Lung (tissue), 12 donors: Measurements from ENCODE around the gene LCA5L. TPM values are rescaled to one million over a fixed set of nuclear protein-coding genes. Genes with fewer than 3 reads are reported as not detected.

ENCODE experiments used
- ATAC-seq: fragments of 200-7000 bp; cut with Tn5 transposase; one replicate; pipeline ENCODE4 v1.9.1; 2020; ENCODE audit warnings: moderate number of reproducible peaks; ENCODE audit not compliant: insufficient read depth, low FRiP score
- DNase-seq, 3 donors: peaks; one replicate each; pipeline ENCODE4 v3.0.0-alpha.2; 2013 to 2017
- H3K27ac ChIP-seq, 2 donors: one replicate each; pipeline ENCODE4 v1.5.1; 2013; ENCODE audit warnings: mild to moderate bottlenecking in 2 of 2, moderate library complexity in 2 of 2, control low read depth in 1 of 2, inconsistent platforms in 1 of 2, low read depth in 1 of 2, low read length in 1 of 2
- H3K27me3 ChIP-seq, 3 donors: one replicate each; pipeline ENCODE4 v1.5.1; 2013; ENCODE audit warnings: low read length in 2 of 3; ENCODE audit not compliant: control insufficient read depth in 3 of 3, insufficient read depth in 3 of 3
- H3K36me3 ChIP-seq, 4 donors: one replicate each; pipeline ENCODE4 v1.5.1; 2013; ENCODE audit warnings: low read length in 4 of 4, mild to moderate bottlenecking in 1 of 4, moderate library complexity in 1 of 4; ENCODE audit not compliant: control insufficient read depth in 4 of 4, insufficient read depth in 4 of 4
- H3K4me1 ChIP-seq, 5 donors: one replicate each; pipeline ENCODE4 v1.5.1; 2013; ENCODE audit warnings: low read length in 5 of 5, mild to moderate bottlenecking in 2 of 5, moderate library complexity in 1 of 5; ENCODE audit not compliant: control insufficient read depth in 5 of 5, insufficient read depth in 5 of 5
- H3K4me3 ChIP-seq: one replicate; pipeline ENCODE4 v1.5.1; 2013; ENCODE audit warnings: mild to moderate bottlenecking, control low read depth, moderate library complexity
- H3K9ac ChIP-seq, 2 donors: one replicate each; pipeline ENCODE4 v1.5.1; 2013; ENCODE audit warnings: low read length in 2 of 2, control low read depth in 1 of 2; ENCODE audit not compliant: insufficient read depth in 1 of 2
- H3K9me3 ChIP-seq, 4 donors: one replicate each; pipeline ENCODE4 v1.5.1; 2013; ENCODE audit warnings: low read length in 3 of 4, mild to moderate bottlenecking in 1 of 4, moderate library complexity in 1 of 4; ENCODE audit not compliant: control insufficient read depth in 4 of 4, insufficient read depth in 3 of 4
- WGBS, 2 donors: extraction: QIAGEN DNeasy Blood & Tissue Kit; methylation state at CpG; one replicate each; pipeline ENCODE4 v1.1.7; 2013; 5-methylcytosine and 5-hydroxymethylcytosine counted together
- polyA plus RNA-seq, 2 donors: library from polyadenylated mRNA; stranded (reverse); fragments of 200-250 nt; gene quantifications; one replicate each; pipeline ENCODE4 v1.2.1, GENCODE V29; 2013
- total RNA-seq, 2 donors: library from RNA; depleted of rRNA in 1 of 2; stranded (reverse); fragments of >200 nt in 1 of 2; gene quantifications; one replicate each; pipeline ENCODE4 v1.2.1, GENCODE V29; 2014 to 2021
- TF ChIP-seq, protein P1 (sequence below): IDR thresholded peaks from 2 replicates; pipeline ENCODE4 v1.5.1; 2012; ENCODE audit warnings: mild to moderate bottlenecking; ENCODE audit errors: control extremely low read depth, extremely low read depth
- donor health status: control.
- donor health status: control.
- donor health status: Bipolar disorder and iron deficiency.
- donor health status: healthy.
- donor health status: DM: yes; HTN: yes; CAD: no.

The LCA5L gene
- total and polyA plus RNA-seq, 4 donors = 2.4 to 6.5 (median 3.7) TPM

DNA sequence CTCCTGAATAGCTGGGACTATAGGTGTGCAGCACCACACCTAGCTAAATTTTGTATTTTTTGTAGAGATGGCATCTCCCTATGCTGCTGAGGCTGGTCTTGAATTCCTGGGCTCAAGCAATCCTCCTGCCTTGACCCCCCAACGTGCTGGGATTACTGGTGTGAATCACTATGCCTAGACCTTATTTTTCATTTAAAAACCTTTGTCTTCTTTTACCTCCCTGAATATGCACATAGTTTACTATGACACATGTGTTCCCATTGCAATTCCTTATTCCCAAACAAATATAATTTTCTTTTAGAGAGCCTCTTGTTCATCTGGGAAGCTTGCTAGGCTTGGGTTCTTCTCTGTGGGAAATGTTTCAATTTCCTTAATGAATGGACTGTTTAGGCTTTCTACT, 23.0 kb upstream of the LCA5L start:
- DNase-seq (no peak), ATAC-seq (no peak)
- Histone ChIP-seq H3K27me3 (no peaks in the 10 kb centered on the region), H3K9ac (no peak overlapping the region), H3K27ac (no peak overlapping the region), H3K36me3 (peaks cover 0 to 3% (median 0%) of the 10 kb centered on the region in 4 donors), H3K9me3 (no peaks in the 10 kb centered on the region), H3K4me3 (no peak overlapping the region), H3K4me1 (no peaks in the 10 kb centered on the region)
- TF ChIP-seq, protein P1, sequence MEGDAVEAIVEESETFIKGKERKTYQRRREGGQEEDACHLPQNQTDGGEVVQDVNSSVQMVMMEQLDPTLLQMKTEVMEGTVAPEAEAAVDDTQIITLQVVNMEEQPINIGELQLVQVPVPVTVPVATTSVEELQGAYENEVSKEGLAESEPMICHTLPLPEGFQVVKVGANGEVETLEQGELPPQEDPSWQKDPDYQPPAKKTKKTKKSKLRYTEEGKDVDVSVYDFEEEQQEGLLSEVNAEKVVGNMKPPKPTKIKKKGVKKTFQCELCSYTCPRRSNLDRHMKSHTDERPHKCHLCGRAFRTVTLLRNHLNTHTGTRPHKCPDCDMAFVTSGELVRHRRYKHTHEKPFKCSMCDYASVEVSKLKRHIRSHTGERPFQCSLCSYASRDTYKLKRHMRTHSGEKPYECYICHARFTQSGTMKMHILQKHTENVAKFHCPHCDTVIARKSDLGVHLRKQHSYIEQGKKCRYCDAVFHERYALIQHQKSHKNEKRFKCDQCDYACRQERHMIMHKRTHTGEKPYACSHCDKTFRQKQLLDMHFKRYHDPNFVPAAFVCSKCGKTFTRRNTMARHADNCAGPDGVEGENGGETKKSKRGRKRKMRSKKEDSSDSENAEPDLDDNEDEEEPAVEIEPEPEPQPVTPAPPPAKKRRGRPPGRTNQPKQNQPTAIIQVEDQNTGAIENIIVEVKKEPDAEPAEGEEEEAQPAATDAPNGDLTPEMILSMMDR = no peak
- WGBS, 2 donors = 90 to 96% methylated on average over 1 of the region's 1 CpG

DNA sequence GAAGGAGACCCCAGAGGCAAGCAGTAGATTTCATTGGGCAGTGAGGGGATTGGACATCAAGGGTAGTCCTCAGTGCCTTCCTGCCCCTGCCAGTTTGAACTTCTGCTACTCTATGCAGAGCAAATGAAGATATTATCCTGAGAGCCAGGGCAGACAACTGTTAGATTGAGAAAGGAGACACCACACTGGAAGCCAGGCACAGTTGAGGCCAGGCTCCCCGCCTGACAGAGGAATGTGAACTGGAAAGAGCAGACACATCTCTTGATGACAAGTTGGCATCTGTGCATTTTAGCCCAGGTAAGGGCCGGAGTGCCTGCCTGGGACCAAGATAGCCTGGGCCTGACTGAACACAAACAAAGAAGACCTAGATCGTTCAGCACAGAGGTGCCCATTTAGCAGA, 22.2 kb upstream of the LCA5L start:
- ATAC-seq (no peak), DNase-seq (no peak)

DNA sequence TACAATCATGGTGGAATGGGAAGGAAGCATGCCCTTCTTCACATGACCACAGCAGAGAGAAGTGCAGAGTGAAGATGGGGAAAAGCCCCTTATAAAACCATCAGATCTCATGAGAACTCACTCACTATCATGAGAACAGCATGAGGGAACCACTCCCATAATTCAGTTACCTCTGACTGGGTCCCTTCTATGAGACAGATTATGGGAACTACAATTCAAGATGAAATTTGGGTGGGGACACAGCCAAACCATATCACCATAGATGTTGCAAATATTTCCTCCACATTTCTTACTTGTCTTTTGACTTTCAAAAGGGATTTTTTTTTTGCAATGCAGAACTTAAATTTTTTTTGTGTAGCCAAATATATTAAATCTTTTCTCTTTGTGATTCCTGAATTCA, 21.0 kb upstream of the LCA5L start:
- Histone ChIP-seq H3K4me3 (no peak overlapping the region), H3K27ac (no peak overlapping the region), H3K36me3 (peaks cover 0 to 5% (median 0%) of the 10 kb centered on the region in 4 donors), H3K9ac (no peak overlapping the region), H3K27me3 (no peaks in the 10 kb centered on the region), H3K4me1 (no peaks in the 10 kb centered on the region), H3K9me3 (no peaks in the 10 kb centered on the region)
- no peak for DNase-seq
- no peak for ATAC-seq
- TF ChIP-seq, protein P1 = no peak

More for the DNA sequence above, 22.2 kb upstream of the LCA5L start:
- no peaks in the 10 kb centered on the region for H3K27me3 ChIP-seq
- no peak overlapping the region for H3K27ac ChIP-seq
- TF ChIP-seq, protein P1 = no peak
- WGBS, 2 donors = 89 to 90% methylated on average over 3 of the region's 3 CpGs
- no peaks in the 10 kb centered on the region for H3K9me3 ChIP-seq
- H3K4me3 ChIP-seq = no peak overlapping the region
- H3K4me1 ChIP-seq = no peaks in the 10 kb centered on the region
- peaks cover 0 to 5% (median 0%) of the 10 kb centered on the region in 4 donors for H3K36me3 ChIP-seq
- H3K9ac ChIP-seq = no peak overlapping the region

DNA sequence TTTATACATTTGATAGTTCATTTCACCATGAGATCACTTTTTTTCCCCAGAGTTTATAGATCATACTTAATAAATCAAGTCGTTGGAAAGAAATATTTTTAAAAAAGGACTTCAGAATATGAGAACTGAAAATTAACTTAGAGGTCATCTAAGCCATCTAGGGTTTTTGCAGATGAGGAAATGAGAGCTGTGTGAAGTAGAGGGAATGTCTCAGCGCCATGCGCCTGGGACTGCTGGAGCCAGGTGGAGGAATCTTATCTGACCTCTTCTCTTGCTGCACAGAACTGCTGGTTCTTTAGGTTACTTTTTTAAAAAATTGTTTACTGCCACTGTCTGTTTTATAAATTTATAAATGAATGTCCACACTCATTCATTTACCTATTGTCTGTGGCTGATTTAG, 17.7 kb upstream of the LCA5L start:
- WGBS, 2 donors = 84% methylated on average over 3 of the region's 3 CpGs
- Histone ChIP-seq H3K9ac (no peak overlapping the region), H3K27ac (no peak overlapping the region), H3K9me3 (no peaks in the 10 kb centered on the region), H3K36me3 (peaks cover 0 to 5% (median 0%) of the 10 kb centered on the region in 4 donors), H3K4me1 (no peaks in the 10 kb centered on the region), H3K27me3 (no peaks in the 10 kb centered on the region), H3K4me3 (no peak overlapping the region)
- ATAC-seq (no peak), DNase-seq (no peak)
- TF ChIP-seq, protein P1 = no peak
